A549 treated with CORT108297 at 1 μM for 4 hours (cell line): ENCODE data around the gene ZNF598. TPM values are rescaled to one million over a fixed set of nuclear protein-coding genes. Genes with fewer than 3 reads are reported as not detected.

Experiments
- total RNA-seq: library from RNA; stranded (reverse); fragments of 200-300 nt; extraction: Qiagen RNA extraction; gene quantifications from 5 replicates; pipeline ENCODE4 v1.2.3, GENCODE V29; 2022

The ZNF598 gene
- 45.4 to 65.2 TPM (median 62.1 TPM) in 5 replicates for total RNA-seq

DNA sequence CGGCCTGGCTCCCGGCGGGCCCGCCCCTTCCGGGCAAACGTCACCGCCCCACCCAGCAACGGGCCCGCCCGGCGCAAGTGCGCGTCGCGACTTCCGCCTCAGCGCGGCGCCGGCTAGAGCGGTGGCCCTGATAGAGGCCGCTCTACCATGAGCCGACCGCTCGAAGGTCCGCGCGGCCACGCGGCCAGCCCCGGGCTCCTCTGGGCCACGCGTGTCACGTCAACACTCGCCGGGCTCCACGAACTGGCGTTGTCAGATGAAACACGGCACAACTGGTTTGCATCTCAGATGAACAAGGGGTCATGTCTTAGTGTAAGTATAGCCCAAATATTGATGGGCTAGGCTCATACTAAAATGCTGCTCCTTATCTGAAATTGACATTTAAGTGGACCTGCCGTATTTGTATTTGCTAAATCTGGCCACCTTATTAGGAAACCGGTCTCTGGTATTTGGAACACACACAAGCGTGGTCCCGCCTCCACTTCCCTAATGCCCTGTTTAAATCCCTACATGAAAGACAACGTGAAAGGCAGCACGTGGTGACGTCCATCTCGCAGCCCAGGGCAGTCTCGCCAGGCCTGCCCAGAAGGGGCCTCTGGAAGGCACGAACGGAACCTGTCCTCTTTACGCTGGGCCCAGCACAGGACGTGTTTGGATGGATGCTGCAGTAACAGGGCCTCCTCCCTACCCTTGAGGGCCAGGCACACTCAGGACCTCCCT, at the start of gene ZNF598:
ZNF598 (minus strand) TSS at position 31 of the 720 bp plus-strand sequence.

GRCh38 chr16:2047330-2048115, 37.9 kb upstream of the ZNF598 start, which contains the start of the genes NTHL1 and TSC2:
NTHL1 (minus strand) TSS chr16:2047834; CDS start chr16:2047823, 11 bp downstream.
TSC2 (plus strand) TSS chr16:2047985; CDS start chr16:2048616, 631 bp downstream.

DNA sequence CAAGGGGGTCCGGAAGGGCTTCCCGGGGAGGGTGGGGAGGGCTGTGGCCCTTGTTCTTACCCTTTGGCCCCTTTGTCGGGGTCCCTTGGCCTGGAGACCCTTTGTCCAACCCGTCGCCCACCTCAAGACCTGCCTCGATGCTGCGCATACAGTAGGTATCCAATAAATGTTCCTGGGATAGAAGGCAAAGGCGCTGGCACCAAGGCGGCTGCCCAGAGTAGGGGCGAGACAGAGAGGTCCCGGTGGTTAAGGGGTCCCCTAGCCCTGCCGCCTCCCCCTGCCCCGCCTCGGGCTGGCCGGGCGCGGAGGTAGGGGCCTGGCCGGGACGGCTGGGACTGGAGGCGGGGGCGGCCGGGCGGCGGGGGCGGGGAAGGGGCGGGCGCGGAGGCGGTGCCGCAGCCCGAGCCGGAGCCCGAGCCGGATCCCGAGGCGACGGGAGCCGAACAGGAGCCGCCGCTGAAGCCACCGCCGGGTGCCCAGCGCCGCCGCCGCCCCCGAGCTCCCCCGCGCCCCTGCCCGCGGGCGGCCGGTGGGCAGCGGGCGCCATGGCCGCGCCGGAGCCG, 16.9 kb upstream of the ZNF598 start, which contains the start of gene NHERF2:
NHERF2 (plus strand) TSS at position 442 of the 563 bp plus-strand sequence; CDS start at position 546, 104 bp downstream.

GRCh38 chr16:2019518-2019920, 9.9 kb upstream of the ZNF598 start, which contains the start of gene NPW:
NPW (plus strand) TSS chr16:2019785.

GRCh38 chr16:1989209-1990100, 20.2 kb downstream of the ZNF598 start, which contains the start of gene SYNGR3:
SYNGR3 (plus strand) TSS chr16:1989970; CDS start chr16:1990103, 133 bp downstream.

DNA sequence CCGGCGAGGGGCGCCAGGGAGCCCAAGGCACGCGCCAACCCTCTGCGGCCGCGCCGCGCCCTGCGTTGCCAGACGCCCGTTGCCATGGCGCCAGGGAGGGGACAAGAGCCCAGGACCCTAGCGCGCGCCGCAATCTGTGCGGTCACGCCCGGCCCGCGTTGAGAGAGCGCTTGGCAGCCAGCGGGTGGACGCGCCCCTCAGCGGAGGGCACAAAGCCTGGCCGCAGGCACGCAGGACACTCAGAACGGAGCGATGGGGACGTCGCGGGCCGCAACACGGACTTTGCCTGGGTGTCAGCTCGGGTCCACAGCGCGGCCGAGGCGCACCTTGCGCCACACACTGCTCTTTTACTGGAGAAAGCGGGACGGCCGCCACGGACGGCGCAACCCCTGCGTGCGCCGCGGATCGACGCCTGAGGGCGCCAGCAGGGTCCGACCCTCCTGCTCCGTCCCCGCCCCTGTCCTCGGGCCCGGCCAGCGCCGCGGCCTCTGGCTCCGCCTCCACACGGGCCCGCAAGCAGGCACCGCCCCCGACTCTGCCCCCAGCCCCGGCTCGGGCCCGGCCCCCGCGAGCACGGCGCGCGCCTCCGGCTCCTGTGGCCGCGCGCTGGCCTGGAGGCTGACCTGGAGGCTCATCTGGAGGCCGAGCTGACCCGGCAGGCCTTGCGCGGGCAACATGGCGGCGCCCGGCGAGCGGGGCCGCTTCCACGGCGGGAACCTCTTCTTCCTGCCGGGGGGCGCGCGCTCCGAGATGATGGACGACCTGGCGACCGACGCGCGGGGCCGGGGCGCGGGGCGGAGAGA, 25.9 kb downstream of the ZNF598 start, which contains the start of gene GFER:
GFER (plus strand) TSS at position 650 of the 803 bp plus-strand sequence; CDS start at position 676, 26 bp downstream.

GRCh38 chr16:1981398-1981836, 28.2 kb downstream of the ZNF598 start, which contains the start of gene NOXO1:
NOXO1 (minus strand) TSS chr16:1981469; CDS start chr16:1981179, 290 bp downstream.

DNA sequence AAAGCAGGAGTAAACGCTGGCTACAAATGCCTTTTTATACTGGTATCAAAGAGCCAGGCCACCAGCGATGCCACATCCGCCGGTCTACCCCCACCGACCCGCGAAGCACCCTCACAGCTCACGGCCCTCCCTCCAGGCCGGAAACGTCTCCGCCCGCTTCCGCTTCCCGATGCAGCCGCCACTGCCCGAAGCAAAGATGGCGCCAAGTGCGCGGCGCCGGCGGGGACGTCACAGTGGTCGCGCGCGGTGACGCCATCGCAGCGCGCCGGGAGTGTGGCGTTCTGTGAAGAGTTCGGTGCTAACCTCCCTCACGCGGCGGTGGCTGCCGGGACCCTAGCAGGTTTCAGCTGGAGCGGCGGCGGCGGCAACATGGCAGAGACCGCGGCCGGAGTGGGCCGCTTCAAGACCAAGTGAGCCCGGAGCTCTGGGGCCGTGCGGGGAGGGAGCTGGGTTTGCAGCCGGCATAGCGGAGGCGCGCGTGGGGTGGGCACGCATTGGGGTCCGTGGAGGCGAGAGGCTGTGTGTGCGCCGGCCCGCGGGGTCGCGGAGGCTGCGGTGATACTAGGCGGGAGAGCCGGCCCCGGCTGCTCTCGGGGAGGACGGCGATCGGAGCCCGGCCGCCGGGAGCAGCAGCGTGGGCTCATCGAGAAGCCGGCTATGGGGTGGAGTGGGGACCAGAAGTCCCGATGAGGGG, 37.7 kb downstream of the ZNF598 start, which contains the start of gene TBL3:
TBL3 (plus strand) TSS at position 258 of the 694 bp plus-strand sequence; CDS start at position 370, 112 bp downstream.

DNA sequence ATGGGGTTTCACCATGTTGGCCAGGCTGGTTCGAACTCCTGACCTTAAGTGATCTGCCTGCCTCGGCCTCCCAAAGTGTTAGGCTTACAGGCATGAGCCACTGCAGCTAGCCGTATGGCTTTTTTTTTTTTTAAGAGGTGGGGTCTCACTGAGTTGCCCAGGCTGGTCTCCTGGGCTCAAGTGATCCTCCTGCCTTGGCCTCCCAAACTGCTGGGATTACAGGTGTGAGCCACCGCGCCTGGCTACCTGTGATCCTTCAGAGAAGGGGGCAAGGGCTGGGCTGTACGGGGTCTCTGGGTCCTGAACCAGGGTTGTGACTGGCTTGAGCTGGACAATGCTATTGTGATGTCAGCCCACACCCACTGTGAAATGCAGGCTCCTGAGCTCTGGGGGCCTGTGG, 43.2 kb downstream of the ZNF598 start, which contains the start of gene RNF151:
RNF151 (plus strand) TSS at position 397 of the 400 bp plus-strand sequence. CDS start 26 bp downstream, outside the sequence.

GRCh38 chr16:1964506-1965395, 44.9 kb downstream of the ZNF598 start, which contains the start of gene RPS2:
RPS2 (minus strand) TSS chr16:1964826; CDS start chr16:1964625, 201 bp downstream.

GRCh38 chr16:1959269-1960039, 50.2 kb downstream of the ZNF598 start, which contains the start of gene NDUFB10:
NDUFB10 (plus strand) TSS chr16:1959538; CDS start chr16:1959625, 87 bp downstream.

Other genes with a start within 250 kb of the ZNF598 start
- gene NME3, start 238.3 kb downstream of the ZNF598 start, total RNA-seq = 28.9 to 70.0 TPM (median 65.7 TPM) in 5 replicates
- gene EME2, start 237.0 kb downstream of the ZNF598 start, total RNA-seq = 5.2 to 12.2 TPM (median 10.1 TPM) in 5 replicates
- gene MRPS34, start 236.7 kb downstream of the ZNF598 start, total RNA-seq = 153 to 277 TPM (median 252 TPM) in 5 replicates
- gene SPSB3, start 227.2 kb downstream of the ZNF598 start, total RNA-seq = 15.2 to 28.8 TPM (median 25.6 TPM) in 5 replicates
- 57.1 to 94.6 TPM (median 90.2 TPM) in 5 replicates for gene NUBP2, start 226.9 kb downstream of the ZNF598 start, total RNA-seq
- gene IGFALS, start 216.1 kb downstream of the ZNF598 start, total RNA-seq = 0.04 to 0.13 TPM (median 0.08 TPM) in 3 of 5 replicates, not detected in the others
- gene HAGH, start 183.0 kb downstream of the ZNF598 start, total RNA-seq = 58.3 to 76.8 TPM (median 69.0 TPM) in 5 replicates
- gene FAHD1, start 182.6 kb downstream of the ZNF598 start, total RNA-seq = 47.7 to 53.9 TPM (median 52.3 TPM) in 5 replicates
- gene MEIOB, start 137.7 kb downstream of the ZNF598 start, total RNA-seq = 1.7 to 2.3 TPM (median 1.9 TPM) in 5 replicates
- gene HS3ST6, start 91.4 kb downstream of the ZNF598 start, total RNA-seq = 1.6 to 3.9 TPM (median 3.0 TPM) in 5 replicates
- 25.7 to 36.5 TPM (median 34.4 TPM) in 5 replicates for gene MSRB1, start 66.6 kb downstream of the ZNF598 start, total RNA-seq
- not detected in 5 replicates for gene RPL3L, start 55.1 kb downstream of the ZNF598 start, total RNA-seq
- gene NDUFB10, start 50.3 kb downstream of the ZNF598 start, total RNA-seq = 230 to 308 TPM (median 254 TPM) in 5 replicates
- 3,823 to 5,639 TPM (median 5,518 TPM) in 5 replicates for gene RPS2, start 45.0 kb downstream of the ZNF598 start, total RNA-seq
- gene RNF151, start 43.0 kb downstream of the ZNF598 start, total RNA-seq = 0.10 TPM in 1 of 5 replicates, not detected in the others
- gene TBL3, start 37.8 kb downstream of the ZNF598 start, total RNA-seq = 32.8 to 46.2 TPM (median 39.0 TPM) in 5 replicates
- gene NOXO1, start 28.4 kb downstream of the ZNF598 start, total RNA-seq = 0.09 to 0.52 TPM (median 0.21 TPM) in 5 replicates
- 21.3 to 45.6 TPM (median 42.0 TPM) in 5 replicates for gene GFER, start 25.6 kb downstream of the ZNF598 start, total RNA-seq
- 5.5 to 9.7 TPM (median 8.2 TPM) in 5 replicates for gene SYNGR3, start 19.9 kb downstream of the ZNF598 start, total RNA-seq
- gene NPW, start 10.0 kb upstream of the ZNF598 start, total RNA-seq = 0.87 to 1.3 TPM (median 1.1 TPM) in 5 replicates
- 43.6 to 63.6 TPM (median 62.0 TPM) in 5 replicates for gene NHERF2, start 17.1 kb upstream of the ZNF598 start, total RNA-seq
- gene NTHL1, start 38.0 kb upstream of the ZNF598 start, total RNA-seq = 37.5 to 51.5 TPM (median 47.5 TPM) in 5 replicates
- gene TSC2, start 38.2 kb upstream of the ZNF598 start, total RNA-seq = 26.6 to 43.3 TPM (median 38.2 TPM) in 5 replicates
- 36.3 to 64.1 TPM (median 59.9 TPM) in 5 replicates for gene PKD1, start 126.1 kb upstream of the ZNF598 start, total RNA-seq
- gene RAB26, start 138.8 kb upstream of the ZNF598 start, total RNA-seq = 2.4 to 4.6 TPM (median 3.5 TPM) in 5 replicates
- gene TRAF7, start 146.0 kb upstream of the ZNF598 start, total RNA-seq = 40.5 to 59.7 TPM (median 53.3 TPM) in 5 replicates
- gene CASKIN1, start 186.8 kb upstream of the ZNF598 start, total RNA-seq = 0.32 to 0.66 TPM (median 0.56 TPM) in 5 replicates
- 42.1 to 58.2 TPM (median 51.9 TPM) in 5 replicates for gene MLST8, start 195.6 kb upstream of the ZNF598 start, total RNA-seq
- gene BRICD5, start 201.0 kb upstream of the ZNF598 start, total RNA-seq = 4.2 to 6.5 TPM (median 5.7 TPM) in 5 replicates
- 16.3 to 36.4 TPM (median 34.8 TPM) in 5 replicates for gene PGP, start 205.0 kb upstream of the ZNF598 start, total RNA-seq
- 16.7 to 27.8 TPM (median 26.6 TPM) in 5 replicates for gene E4F1, start 213.8 kb upstream of the ZNF598 start, total RNA-seq
- 0.77 to 1.8 TPM (median 1.6 TPM) in 5 replicates for gene DNASE1L2, start 226.6 kb upstream of the ZNF598 start, total RNA-seq
- 47.6 to 92.3 TPM (median 88.7 TPM) in 5 replicates for gene ECI1, start 241.8 kb upstream of the ZNF598 start, total RNA-seq